Kidney epithelial cell (primary cell): ENCODE measurements around the gene TRDMT1. TPM values are rescaled to one million over a fixed set of nuclear protein-coding genes. Genes with fewer than 3 reads are reported as not detected.

ENCODE experiments used
- DNase-seq: peaks from one replicate; pipeline ENCODE4 v3.0.0-alpha.2; 2010; ENCODE audit warnings: low read depth
- H3K27me3 ChIP-seq: 2 replicates; pipeline ENCODE4 v1.6.0; 2011; ENCODE audit warnings: low read length; ENCODE audit not compliant: control insufficient read depth, insufficient read depth
- H3K36me3 ChIP-seq: 2 replicates; pipeline ENCODE4 v1.5.1; 2011; ENCODE audit warnings: low read length; ENCODE audit not compliant: control insufficient read depth, insufficient read depth
- H3K4me3 ChIP-seq: 2 replicates; pipeline ENCODE4 v1.5.1; 2011; ENCODE audit warnings: low read depth, mild to moderate bottlenecking, control low read depth, low read length
- CTCF ChIP-seq: IDR thresholded peaks from 2 replicates; pipeline ENCODE4 v1.5.1; 2011; ENCODE audit warnings: mild to moderate bottlenecking, moderate library complexity, low read length, control low read depth, inconsistent platforms; ENCODE audit not compliant: insufficient read depth, poor library complexity, severe bottlenecking
- total RNA-seq: library from RNA; depleted of rRNA; stranded (reverse); fragments of >200 nt; gene quantifications from 2 replicates; pipeline ENCODE4 v1.2.3, GENCODE V29; 2015

Gene TRDMT1
- total RNA-seq, 1 donor from 2014 or later, result 7.4 TPM

- DNase-seq, result no peak
- peaks cover 6% of the 10 kb centered on the region for H3K36me3 ChIP-seq
- no peak overlapping the region for H3K4me3 ChIP-seq
- no peaks in the 10 kb centered on the region for H3K27me3 ChIP-seq
- no peak for TF ChIP-seq CTCF
Measured at GRCh38 chr10:17234431-17234945, 33.0 kb upstream of the TRDMT1 start.

GRCh38 chr10:17233286-17233991, 32.0 kb upstream of the TRDMT1 start:
- TF ChIP-seq CTCF, result no peak
- Histone ChIP-seq H3K27me3 (no peaks in the 10 kb centered on the region), H3K4me3 (no peak overlapping the region), H3K36me3 (peaks cover 6% of the 10 kb centered on the region)
- DNase-seq, result no peak

- Histone ChIP-seq H3K4me3 (peak overlapping the region; percentile 94), H3K36me3 (peaks cover 6% of the 10 kb centered on the region), H3K27me3 (no peaks in the 10 kb centered on the region)
- no peak for TF ChIP-seq CTCF
- DNase-seq, result no peak
Measured at GRCh38 chr10:17232276-17232960, 30.9 kb upstream of the TRDMT1 start.

- TF ChIP-seq CTCF, result no peak
- DNase-seq, result no peak
- Histone ChIP-seq H3K4me3 (peak overlapping the region; percentile 94), H3K36me3 (peaks cover 6% of the 10 kb centered on the region), H3K27me3 (no peaks in the 10 kb centered on the region)
Measured at GRCh38 chr10:17231788-17232187, 30.3 kb upstream of the TRDMT1 start.

GRCh38 chr10:17229967-17230682, 28.7 kb upstream of the TRDMT1 start:
- Histone ChIP-seq H3K27me3 (no peaks in the 10 kb centered on the region), H3K36me3 (peaks cover 4% of the 10 kb centered on the region), H3K4me3 (peak overlapping the region; percentile 94)
- no peak for TF ChIP-seq CTCF
- no peak for DNase-seq
